HepG2 (cell line): ENCODE results near the gene ABHD6. TPM values are rescaled to one million over a fixed set of nuclear protein-coding genes. Genes with fewer than 3 reads are reported as not detected.

Experiments used
- ATAC-seq: fragments of 200-7000 bp; cut with Tn5 transposase; 3 replicates; pipeline ENCODE4 v1.9.1; 2020; ENCODE audit warnings: mild to moderate bottlenecking, moderate library complexity
- BruUV-seq: library from RNA; stranded (reverse); fragments of 400-500 nt; replicated peaks from 2 replicates; lab custom pipeline; 2021; lab: Mats Ljungman, UMichigan
- CTCF ChIA-PET: fragments of 300-600 bp; formaldehyde crosslinking; extraction: SDS; loops from one replicate; lab custom pipeline; 2021; ENCODE audit warnings: low total read pairs, inconsistent platforms, low intra/inter-chr PET ratio; lab: Yijun Ruan, JAX
- POLR2A ChIA-PET: fragments of 350-600 bp; sonication (Branson Sonifier 250); formaldehyde crosslinking; loops from one replicate; lab custom pipeline; 2020; ENCODE audit warnings: antibody characterized with exemption, inconsistent platforms; lab: Yijun Ruan, JAX
- DNase-seq: peaks from one replicate; pipeline ENCODE4 v3.0.0-alpha.2; 2015; ENCODE audit warnings: low spot score
- FAIRE-seq: peaks from 3 replicates; lab custom pipeline; 2011; peaks lifted over from hg19 to GRCh38; lab: Jason Lieb, UNC
- H2AFZ ChIP-seq: one replicate; pipeline ENCODE4 v1.6.1; 2011; ENCODE audit warnings: low read length, inconsistent platforms
- H3K27ac ChIP-seq: fragments of 300-600 bp; 3 replicates; pipeline ENCODE4 v1.8.0; 2011; ENCODE audit warnings: mixed run types, mild to moderate bottlenecking, mixed read lengths, low read length, inconsistent platforms; ENCODE audit not compliant: insufficient read depth; ENCODE audit errors: extremely low read length
- H3K27me3 ChIP-seq, 2 experiments: fragments of 200-600 bp in 1 of 2; 2 replicates in 1 of 2; 3 replicates in 1 of 2; pipeline versions ENCODE4 v1.6.0 to v1.8.0; 2011; ENCODE audit warnings: low read length in 2 of 2, mild to moderate bottlenecking in 2 of 2, moderate library complexity in 2 of 2, inconsistent platforms in 1 of 2; ENCODE audit not compliant: insufficient read depth in 2 of 2, control insufficient read depth in 1 of 2
- H3K36me3 ChIP-seq, 2 experiments: fragments of 200-600 bp in 1 of 2; replicated peaks in 1 of 2; 2 replicates in 1 of 2; 3 replicates in 1 of 2; pipeline versions ENCODE4 v1.5.1 to v1.8.0; 2011; ENCODE audit warnings: low read length in 2 of 2, inconsistent platforms in 1 of 2; ENCODE audit not compliant: insufficient read depth in 2 of 2, control insufficient read depth in 1 of 2
- H3K4me1 ChIP-seq: 2 replicates; pipeline ENCODE4 v1.5.1; 2012; ENCODE audit warnings: low read length, inconsistent platforms; ENCODE audit not compliant: insufficient read depth
- H3K4me2 ChIP-seq: 2 replicates; pipeline ENCODE4 v1.6.0; 2011; ENCODE audit warnings: low read depth, low read length, inconsistent platforms
- H3K4me3 ChIP-seq, 3 experiments: fragments of 200-600 bp in 1 of 3; sonication (generic), shearing (Covaris generic) in 1 of 3; replicated peaks in 1 of 3; 2 replicates each; pipeline ENCODE4 v1.5.1; 2011 to 2016; ENCODE audit warnings: low read length in 3 of 3, inconsistent platforms in 2 of 3, low read depth in 2 of 3, mild to moderate bottlenecking in 2 of 3, control low read depth in 1 of 3, mixed read lengths in 1 of 3; ENCODE audit not compliant: insufficient read depth in 1 of 3
- H3K79me2 ChIP-seq: one replicate; pipeline ENCODE4 v1.6.1; 2011; ENCODE audit warnings: low read length, inconsistent platforms; ENCODE audit not compliant: insufficient read depth
- H3K9ac ChIP-seq: 2 replicates; pipeline ENCODE4 v1.6.0; 2011; ENCODE audit warnings: mild to moderate bottlenecking, low read depth, low read length, inconsistent platforms; ENCODE audit not compliant: insufficient read depth
- H3K9me3 ChIP-seq: 2 replicates; pipeline ENCODE4 v1.5.1; 2012; ENCODE audit warnings: mild to moderate bottlenecking, low read length
- H4K20me1 ChIP-seq: 2 replicates; pipeline ENCODE4 v1.6.0; 2011; ENCODE audit warnings: inconsistent platforms, mild to moderate bottlenecking, low read length, moderate library complexity; ENCODE audit not compliant: insufficient read depth
- CEBPB ChIP-seq: IDR thresholded peaks from 2 replicates; pipeline ENCODE4 v1.6.1; 2011; ENCODE audit warnings: low read depth, low read length, improper control_type of control experiment, borderline replicate concordance
- HOXD1 ChIP-seq: sonication (generic); formaldehyde crosslinking; IDR thresholded peaks from 2 replicates; pipeline ENCODE4 v1.5.0; 2020; ENCODE audit warnings: missing genetic modification reagents
- IRX3 ChIP-seq: sonication (generic); formaldehyde crosslinking; IDR thresholded peaks from 2 replicates; pipeline ENCODE4 v1.8.1; 2023; ENCODE audit warnings: mild to moderate bottlenecking, low read depth, missing genetic modification reagents, borderline replicate concordance
- MXD4 ChIP-seq: IDR thresholded peaks from 2 replicates; pipeline ENCODE4 v1.6.1; 2016; ENCODE audit warnings: mild to moderate bottlenecking, missing biosample characterization, missing genetic modification reagents
- MYPOP ChIP-seq: sonication (generic); formaldehyde crosslinking; IDR thresholded peaks from 2 replicates; pipeline ENCODE4 v1.8.1; 2023; ENCODE audit warnings: mild to moderate bottlenecking, moderate library complexity, missing genetic modification reagents
- PHF5A ChIP-seq: IDR thresholded peaks from one replicate; pipeline ENCODE4 v1.6.1; 2018; ENCODE audit warnings: low read depth, missing genetic modification reagents; ENCODE audit not compliant: unreplicated experiment
- POLR2A ChIP-seq, 2 experiments: IDR thresholded peaks; 2 replicates each; pipeline ENCODE4 v1.6.1; 2011; ENCODE audit warnings: low read depth in 2 of 2, low read length in 2 of 2, mild to moderate bottlenecking in 1 of 2, moderate library complexity in 1 of 2; ENCODE audit not compliant: insufficient read depth in 1 of 2
- ZBTB2 ChIP-seq: sonication (generic); formaldehyde crosslinking; IDR thresholded peaks from 2 replicates; pipeline ENCODE4 v1.8.0; 2022; ENCODE audit warnings: low read depth, missing genetic modification reagents
- ZBTB37 ChIP-seq: sonication (generic); formaldehyde crosslinking; IDR thresholded peaks from 2 replicates; pipeline ENCODE4 v1.4.0; 2020; ENCODE audit warnings: mild to moderate bottlenecking, missing genetic modification reagents
- ZNF292 ChIP-seq: sonication (generic); formaldehyde crosslinking; IDR thresholded peaks from 2 replicates; pipeline ENCODE4 v1.8.1; 2022; ENCODE audit warnings: mild to moderate bottlenecking, low read depth, missing genetic modification reagents, borderline replicate concordance
- ZNF326 ChIP-seq: sonication (generic); formaldehyde crosslinking; IDR thresholded peaks from 2 replicates; pipeline ENCODE4 v1.4.0; 2020; ENCODE audit warnings: missing genetic modification reagents, borderline replicate concordance
- ZNF362 ChIP-seq: sonication (generic); formaldehyde crosslinking; IDR thresholded peaks from 2 replicates; pipeline ENCODE4 v1.4.0; 2020; ENCODE audit warnings: missing genetic modification reagents, mild to moderate bottlenecking, borderline replicate concordance
- WGBS: methylation state at CpG from one replicate; pipeline ENCODE4 v1.1.6; 2017; ENCODE audit warnings: low lambda C conversion rate; 5-methylcytosine and 5-hydroxymethylcytosine counted together
- in situ Hi-C: cut with HindIII; loops from 2 replicates; pipeline ENCODE4 v1.10.0; 2017; ENCODE audit warnings: low pct_unique_long_range_greater_than_20kb; ENCODE audit not compliant: extremely low pct_ligation_motif_present
- intact Hi-C: fragments of 100-400 bp; cut with micrococcal nuclease; formaldehyde crosslinking; loops from one replicate; pipeline ENCODE4 v1.10.0; 2022; ENCODE audit not compliant: unreplicated experiment
- polyA plus RNA-seq, 8 experiments: library from polyadenylated mRNA; depleted of rRNA in 3 of 8; stranded (reverse) in 7 of 8; unstranded in 1 of 8; fragments of >200 nt; fragmentation: Illumina TruSeq in 4 of 8; extraction: Trizol in 4 of 8; gene quantifications; 2 replicates each; pipeline versions ENCODE4 v1.2.1 to v1.2.3, GENCODE V29; 2011 to 2016; ENCODE audit warnings: low read depth in 4 of 8, missing spikeins in 1 of 8, mixed read lengths in 1 of 8; ENCODE audit not compliant: insufficient read depth in 1 of 8
- total RNA-seq, 5 experiments: library from RNA; depleted of rRNA; stranded (reverse); fragments of >200 nt; fragmentation: Illumina TruSeq; extraction: Trizol; gene quantifications; 2 replicates each; pipeline ENCODE4 v1.2.3, GENCODE V29; 2016; ENCODE audit warnings: low read depth in 1 of 5

The ABHD6 gene
- total and polyA plus RNA-seq, 2 of the 13 experiments (the other 11 are each of a cell fraction or from before 2014, with no cell fraction given): 9.0 to 17.2 TPM

GRCh38 chr3:58235970-58236369, 1.6 kb upstream of the ABHD6 start:
- CTCF ChIA-PET: no interaction called here
- Histone ChIP-seq H2AFZ (no peak overlapping the region), H3K4me3 (peak overlapping the region; percentile 89 to 95 (median 93); a peak in 3 of 6 replicates), H3K36me3 (no peaks in the 10 kb centered on the region), H3K27ac (no peak overlapping the region), H3K79me2 (no peaks in the 10 kb centered on the region), H4K20me1 (no peaks in the 10 kb centered on the region), H3K4me1 (peaks cover 59% of the 10 kb centered on the region), H3K9me3 (no peaks in the 10 kb centered on the region), H3K9ac (peak overlapping the region; percentile 49; the same call in 1 of the 2 replicates), H3K4me2 (peak overlapping the region; percentile 99), H3K27me3 (peaks cover 1 to 14% of the 10 kb centered on the region in 2 experiments; a peak in 3 of 5 replicates)
- BruUV-seq: no TSS peak
- FAIRE-seq: no peak
- no peak for ATAC-seq
- DNase-seq: no peak
- in situ Hi-C loops: loop anchor here (5.0 kb wide), 2 partner anchors 49 to 71 kb away; partner anchors contain the start of genes HTD2 and RPP14
- POLR2A ChIA-PET: interaction anchor here (2.6 kb wide), 1 partner anchor 70 kb away, joined by 9 read pairs; the partner anchor contains the start of genes HTD2 and RPP14
- intact Hi-C loops: loop anchor here (2.0 to 5.0 kb wide), 3 partner anchors 13 to 66 kb away; no protein-coding TSS in a partner anchor
- TF ChIP-seq HOXD1 (no peak), ZBTB2 (CRISPR knock-in tag) (no peak), ZBTB37 (CRISPR knock-in tag) (no peak), MYPOP (CRISPR knock-in tag) (no peak), ZNF362 (CRISPR knock-in tag) (no peak), POLR2A (IDR thresholded peaks at IDR 0.05; ENCODE audit: insufficient read depth in 1 of 2, low read depth in 2 of 2, low read length in 2 of 2) (no peak), CEBPB (no peak), IRX3 (CRISPR knock-in tag) (no peak), PHF5A (CRISPR knock-in tag) (no peak), MXD4 (CRISPR knock-in tag) (no peak), ZNF292 (CRISPR knock-in tag) (no peak), ZNF326 (CRISPR knock-in tag) (no peak)
- 40% methylated on average over 3 of the region's 4 CpGs for WGBS
